ENCODE measurements around the gene MARVELD1.

Gene MARVELD1

DNA sequence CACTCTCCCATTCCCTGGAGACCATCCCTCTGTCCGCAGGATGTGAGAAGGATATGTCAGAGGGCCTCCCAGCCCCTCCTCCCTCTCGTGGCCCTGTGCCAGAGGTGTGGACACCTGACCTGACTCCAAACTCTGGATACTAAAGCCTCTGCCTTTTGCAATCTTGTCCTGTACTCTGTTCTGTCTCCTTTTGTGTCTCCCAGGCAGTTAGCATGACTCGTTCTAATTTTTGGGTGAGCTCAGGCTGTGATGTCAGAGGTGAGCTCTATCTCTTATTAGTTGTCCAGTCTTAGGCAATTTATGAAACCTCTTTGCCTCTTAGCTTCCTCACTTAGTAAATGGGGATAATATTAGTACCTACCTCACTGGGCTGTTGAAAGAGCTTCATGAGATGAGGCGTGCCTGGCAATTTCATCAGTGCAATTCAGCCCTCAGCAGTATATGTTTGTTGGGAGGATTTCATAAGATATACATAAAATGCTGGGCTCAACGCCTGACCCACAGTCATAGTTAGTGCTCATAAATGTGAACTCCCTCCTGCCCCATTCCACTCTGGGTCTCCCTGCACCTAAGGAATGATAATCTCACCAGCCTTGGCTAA, 10.9 kb downstream of the MARVELD1 start:
- DNase-seq = no peak

DNA sequence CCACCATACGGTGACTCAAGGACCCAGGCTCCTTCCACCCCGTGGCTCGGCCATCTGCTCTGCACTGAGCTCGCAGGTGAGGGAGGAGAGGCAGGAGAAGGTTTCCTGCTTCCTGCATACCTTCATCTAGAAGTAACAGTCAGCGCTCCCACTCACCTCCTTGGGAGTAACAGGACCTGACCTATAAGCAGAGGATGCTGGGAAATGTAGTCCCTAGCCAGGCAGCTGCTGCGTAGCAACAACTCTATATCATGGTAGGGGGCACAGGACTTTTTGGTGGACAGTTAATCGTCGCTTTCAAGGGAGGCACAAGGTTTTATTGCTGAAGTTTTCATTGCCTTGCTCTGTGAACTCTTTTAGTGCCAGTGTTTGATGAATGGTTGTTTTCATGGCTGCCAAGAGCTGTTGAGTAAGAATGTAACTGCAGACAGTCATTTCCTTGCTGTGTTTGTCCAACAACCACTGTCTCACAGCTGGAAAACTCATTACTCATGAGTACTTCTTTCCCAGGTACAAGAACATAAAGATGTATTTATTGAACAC, 13.2 kb downstream of the MARVELD1 start:
- DNase-seq = no peak

DNA sequence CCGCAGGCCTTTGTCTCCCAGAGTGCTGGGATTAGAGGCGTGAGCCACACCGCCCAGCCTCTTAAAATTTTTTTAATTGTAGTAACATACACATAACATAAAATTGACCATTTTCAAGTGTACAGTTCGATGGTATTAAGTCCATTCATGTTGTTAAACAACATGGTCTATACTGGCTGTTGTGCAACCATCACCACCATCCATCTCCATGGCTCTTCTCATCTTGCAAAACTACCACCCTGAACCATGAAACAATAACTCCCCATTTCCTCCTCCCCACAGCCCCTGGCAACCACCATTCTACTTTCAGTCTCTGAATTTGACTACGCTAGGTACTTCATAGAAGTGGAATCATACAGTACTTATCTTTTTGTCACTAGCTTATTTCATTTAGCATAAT, 15.5 kb downstream of the MARVELD1 start:
- DNase-seq = no peak

DNA sequence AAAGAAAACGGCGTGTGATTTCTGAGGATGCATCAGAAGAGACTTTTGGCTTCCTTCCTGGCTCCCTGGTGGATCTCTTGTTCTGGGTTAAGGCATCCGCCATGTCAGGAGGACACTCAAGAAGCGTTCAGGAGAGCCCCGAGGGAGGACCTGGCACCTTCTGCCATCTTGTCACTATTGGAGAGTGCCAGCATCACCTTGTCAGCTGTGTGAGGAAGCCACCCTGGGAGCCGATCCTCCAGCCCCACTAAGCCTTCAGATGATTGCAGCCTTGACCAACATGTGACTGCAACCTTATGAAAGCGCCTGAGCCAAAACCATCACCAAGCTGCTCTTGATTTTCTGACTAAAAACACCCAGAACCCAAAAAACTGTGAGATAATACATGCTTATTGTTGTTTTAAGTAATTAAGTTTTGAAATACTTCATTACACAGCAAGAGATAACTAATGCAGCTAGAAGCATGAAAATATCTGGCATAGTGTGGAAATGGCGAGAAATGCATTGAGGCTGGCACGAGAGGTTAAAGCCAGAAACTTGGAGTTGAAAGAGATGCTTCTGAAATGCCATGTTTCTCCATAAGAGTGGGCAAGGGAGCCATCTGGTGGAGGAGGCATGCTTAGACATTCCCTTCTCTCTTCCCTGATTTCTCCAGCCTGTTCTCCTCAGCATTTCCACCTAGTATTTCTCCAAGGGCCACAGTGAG, 18.0 kb downstream of the MARVELD1 start:
- peak; percentile 78 for DNase-seq

DNA sequence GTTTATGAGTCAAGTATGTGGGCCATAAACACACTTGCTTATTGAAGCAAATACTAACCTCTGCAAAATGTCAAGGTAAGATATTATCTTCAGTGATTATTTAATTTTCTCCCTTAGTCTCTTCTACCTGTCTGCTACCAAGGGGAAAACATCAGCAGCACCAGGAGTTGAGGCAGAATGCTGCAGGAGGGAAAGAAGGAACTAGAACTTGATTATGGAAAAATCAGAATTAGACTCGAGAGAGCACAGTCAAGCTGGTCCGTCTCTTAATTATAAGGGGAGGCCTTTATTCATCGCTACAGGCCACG, 18.5 kb downstream of the MARVELD1 start:
- DNase-seq = no peak

DNA sequence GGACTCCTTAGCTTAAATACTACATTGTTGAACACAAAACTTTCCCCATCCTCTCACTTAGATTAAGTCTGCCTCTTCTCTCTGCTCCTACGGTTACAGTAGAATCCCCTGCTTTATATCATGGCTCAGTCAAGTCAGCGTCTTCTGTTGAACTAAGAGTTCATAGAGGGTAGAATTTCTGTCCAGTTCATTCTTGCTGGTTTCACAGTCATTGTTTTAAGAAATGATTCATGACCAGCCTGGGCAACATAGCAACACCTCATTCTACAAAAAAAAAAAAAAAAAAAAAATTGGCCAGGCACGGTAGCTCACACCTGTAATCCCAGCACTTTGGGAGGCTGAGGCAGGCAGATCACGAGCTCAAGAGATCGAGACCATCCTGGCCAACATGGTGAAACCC, 19.7 kb downstream of the MARVELD1 start:
- DNase-seq = no peak

- DNase-seq = no peak
Observed at GRCh38 chr10:97734021-97734420, 20.5 kb downstream of the MARVELD1 start.

GRCh38 chr10:97736403-97736901, 22.9 kb downstream of the MARVELD1 start:
- DNase-seq = no peak

DNA sequence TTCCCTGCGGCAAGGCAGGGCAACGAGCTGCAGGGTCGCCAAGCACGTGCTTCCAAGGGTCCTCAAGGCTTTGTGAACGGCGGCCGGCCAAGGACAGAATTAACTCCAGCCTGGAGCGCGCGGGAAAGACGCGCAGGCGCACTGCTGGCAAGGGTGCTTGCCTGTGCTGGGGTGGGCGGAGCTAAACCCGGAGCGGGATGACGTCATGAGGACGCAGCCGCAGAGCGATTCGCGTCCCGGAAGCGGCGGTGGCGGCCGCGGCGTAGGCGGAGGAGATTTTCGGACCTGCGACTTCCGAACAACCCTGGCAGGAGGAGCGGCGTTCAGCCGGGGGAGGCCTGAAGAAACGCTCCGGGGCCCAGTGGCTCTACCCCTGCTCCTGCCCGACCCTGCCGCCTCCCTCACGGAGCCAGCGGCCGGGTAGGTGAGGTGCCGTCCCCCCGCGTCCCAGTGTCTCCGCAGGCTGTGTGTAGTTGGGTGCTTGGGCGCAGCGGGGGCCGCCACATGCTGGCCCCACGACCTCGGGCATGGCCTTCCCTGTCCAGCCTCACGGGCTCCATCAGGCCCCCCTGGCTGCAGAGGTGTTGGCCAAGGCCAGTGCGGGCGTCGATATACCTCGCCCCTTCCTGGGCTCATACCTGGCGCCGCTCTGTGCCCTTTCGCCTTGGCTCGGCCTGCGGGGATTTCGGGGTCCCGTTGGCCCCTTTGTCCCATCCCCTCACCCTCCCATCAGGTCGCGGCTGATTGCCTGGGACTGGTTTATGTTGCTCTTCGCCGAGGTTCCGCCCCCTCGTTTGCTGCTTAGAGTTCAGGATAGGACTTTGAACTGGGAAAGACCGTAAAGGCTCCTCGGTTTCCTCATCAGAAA, 23.6 kb downstream of the MARVELD1 start, which contains the start of gene ZFYVE27:
Gene ZFYVE27 (plus strand): TSS at position 227 of the 868 bp plus-strand sequence. CDS start 1,350 bp downstream, outside the sequence.
- DNase-seq = peak; percentile 92

GRCh38 chr10:97737770-97738265, 24.3 kb downstream of the MARVELD1 start:
- DNase-seq = no peak

DNA sequence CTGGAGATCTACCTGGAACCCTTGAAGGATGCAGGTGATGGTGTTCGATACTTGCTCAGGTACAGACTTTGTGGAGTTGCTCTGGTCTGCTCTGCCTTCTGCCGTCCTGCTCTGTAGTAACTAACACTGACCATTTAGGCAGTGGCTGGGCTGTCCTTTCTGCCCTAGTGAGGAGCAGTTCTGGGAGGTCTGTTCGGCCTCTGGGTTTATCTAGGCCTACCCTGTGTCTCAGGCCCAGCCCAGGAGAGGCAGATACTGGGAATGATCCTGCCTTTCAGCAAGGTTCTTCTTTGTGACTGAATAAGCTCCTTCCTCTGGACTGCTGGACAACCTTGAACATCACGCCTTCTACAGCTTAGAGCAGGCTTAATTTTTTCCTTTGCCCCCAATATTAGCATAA, 25.1 kb downstream of the MARVELD1 start:
- no peak for DNase-seq

- DNase-seq = no peak
Observed at GRCh38 chr10:97740613-97741012, 27.1 kb downstream of the MARVELD1 start.

- DNase-seq = no peak
Observed at GRCh38 chr10:97743169-97743943, 29.8 kb downstream of the MARVELD1 start.

- DNase-seq = no peak
Observed at GRCh38 chr10:97744405-97745035, 31.0 kb downstream of the MARVELD1 start.

- no peak for DNase-seq
Observed at GRCh38 chr10:97747573-97747972, 34.0 kb downstream of the MARVELD1 start.

DNA sequence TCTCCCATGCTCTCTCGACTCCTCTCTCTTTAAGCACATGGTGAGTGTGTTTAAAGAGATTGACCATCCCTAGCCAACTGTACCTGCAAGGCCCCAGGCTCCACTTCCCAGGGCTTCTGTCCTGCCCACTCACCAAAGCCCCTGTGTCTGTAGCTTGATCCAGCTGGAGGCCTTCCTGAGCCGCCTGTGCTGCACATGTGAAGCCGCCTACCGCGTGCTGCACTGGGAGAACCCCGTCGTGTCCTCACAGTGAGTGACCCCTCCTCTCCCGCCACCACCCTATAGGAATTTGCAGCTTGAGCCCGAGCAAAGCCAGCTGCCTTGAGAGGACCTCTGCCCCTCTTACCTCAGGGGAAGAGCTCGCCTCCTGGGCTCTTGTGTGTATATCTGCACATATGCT, 34.6 kb downstream of the MARVELD1 start:
- no peak for DNase-seq

GRCh38 chr10:97752956-97753355, 39.4 kb downstream of the MARVELD1 start:
- no peak for DNase-seq

DNA sequence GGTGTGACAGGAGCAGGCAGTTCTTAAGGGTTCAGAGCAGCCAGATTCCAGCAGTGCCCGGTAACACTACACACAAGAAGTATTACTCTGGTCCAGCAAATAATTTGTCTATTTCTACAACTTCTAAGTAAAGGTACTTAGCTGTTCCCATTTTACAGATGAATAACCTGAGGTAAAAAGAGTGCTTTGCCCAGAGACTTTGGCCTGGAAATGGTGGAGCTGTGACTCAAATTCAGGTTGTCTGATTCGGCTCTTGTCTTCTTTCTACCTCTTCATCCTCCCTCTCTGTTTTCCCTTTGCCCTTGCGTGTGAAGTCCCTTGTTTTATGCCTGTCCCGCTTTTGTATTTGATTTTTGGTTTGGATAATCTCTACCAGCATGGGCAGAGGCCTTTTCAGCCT, 41.2 kb downstream of the MARVELD1 start:
- DNase-seq = no peak

- DNase-seq = no peak
Observed at GRCh38 chr10:97755718-97756117, 42.2 kb downstream of the MARVELD1 start.

- no peak for DNase-seq
Observed at GRCh38 chr10:97757471-97757870, 43.9 kb downstream of the MARVELD1 start.

DNA sequence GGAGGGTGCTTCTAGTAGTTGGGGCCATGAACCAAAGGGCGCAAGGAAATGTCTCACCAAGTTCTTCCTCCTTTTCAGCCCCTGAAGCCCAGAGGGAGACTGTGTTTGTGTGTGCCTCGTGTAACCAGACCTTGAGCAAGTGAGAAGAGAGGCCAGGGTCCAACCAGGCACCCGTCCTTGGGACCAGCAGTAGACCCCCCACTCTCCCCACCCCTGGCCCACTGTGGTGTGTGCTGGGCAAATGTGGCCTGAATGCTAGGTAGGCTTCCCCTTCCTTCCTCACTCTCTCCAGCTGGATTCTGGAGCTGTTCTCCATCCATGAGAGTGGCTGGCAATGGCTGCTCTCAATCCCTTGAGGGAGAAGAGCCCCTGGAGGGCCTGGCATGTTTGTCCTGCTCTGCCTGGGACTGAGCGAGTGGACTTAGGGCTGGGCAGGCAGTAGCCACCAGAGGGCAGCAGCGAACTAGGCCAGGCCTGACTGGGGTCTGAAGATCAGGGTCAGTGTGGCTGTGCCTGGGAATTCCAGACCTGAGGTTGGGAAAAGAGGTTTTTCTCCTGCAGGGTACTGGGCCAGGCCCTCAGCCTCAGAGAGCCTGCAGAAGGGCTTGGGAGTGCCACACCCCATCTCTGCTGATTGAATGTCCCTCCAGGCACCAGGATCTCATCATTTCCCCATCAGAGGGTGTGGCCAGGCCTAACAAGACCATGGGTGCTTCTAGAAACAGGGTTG, 45.8 kb downstream of the MARVELD1 start:
- DNase-seq = peak; percentile 77

Data from midbrain (tissue), 1 donor.